Measurements from ENCODE around the gene MAP1A.

DNA sequence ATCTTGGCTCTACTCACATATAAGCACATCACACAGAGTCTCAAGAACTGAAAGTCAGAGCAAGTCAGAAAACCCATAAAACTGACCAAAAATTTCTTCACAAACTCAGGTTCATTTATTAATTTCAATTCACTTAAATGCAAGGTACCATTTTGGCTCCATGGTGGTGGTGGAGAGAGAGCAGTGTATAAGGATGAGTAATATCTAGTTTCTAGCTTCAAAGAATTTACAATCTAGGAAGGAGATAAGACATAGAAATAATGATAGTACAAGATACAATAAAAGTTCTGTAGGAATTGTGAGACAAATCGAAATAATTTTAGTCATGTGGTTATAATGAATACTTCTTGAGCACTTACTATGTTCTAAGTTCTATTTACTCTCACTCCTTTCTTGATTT lies 17.8 kb upstream of the MAP1A start:
- TF ChIP-seq POLR2AphosphoS5 (IDR thresholded peaks at IDR 0.05; ENCODE audit: low read depth, low read length) (no peak), POLR2A (IDR thresholded peaks at IDR 0.05; ENCODE audit: low read depth, low read length) (no peak)

Measured in GM12892 (cell line).